IPS-NIHi7 (cell line): ENCODE data around the gene LAMA4.

Experiments used
- DNase-seq: peaks from one replicate; pipeline ENCODE4 v3.0.0; 2012; ENCODE audit warnings: mixed read lengths; ENCODE audit errors: extremely low spot score

LAMA4 gene

DNA sequence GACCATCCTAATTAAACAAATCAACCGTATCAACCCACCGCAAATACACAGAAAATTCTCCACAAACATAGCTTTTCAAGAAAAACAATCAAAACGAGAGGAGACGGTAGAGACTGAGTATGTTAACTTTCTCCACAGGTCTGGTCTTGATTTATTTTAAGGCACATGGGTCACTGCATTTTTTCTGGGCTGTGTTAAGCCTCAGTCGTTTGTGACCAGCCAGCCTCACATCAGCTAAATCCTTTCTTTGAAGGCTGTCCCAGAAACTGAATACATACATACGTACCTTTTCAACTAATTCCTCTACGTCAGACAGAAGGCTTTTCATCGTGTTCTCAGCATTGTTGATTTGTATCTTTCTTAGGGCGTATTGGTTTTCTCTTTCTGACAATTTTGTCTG lies 69.4 kb downstream of the LAMA4 start:
- no peak for DNase-seq

DNA sequence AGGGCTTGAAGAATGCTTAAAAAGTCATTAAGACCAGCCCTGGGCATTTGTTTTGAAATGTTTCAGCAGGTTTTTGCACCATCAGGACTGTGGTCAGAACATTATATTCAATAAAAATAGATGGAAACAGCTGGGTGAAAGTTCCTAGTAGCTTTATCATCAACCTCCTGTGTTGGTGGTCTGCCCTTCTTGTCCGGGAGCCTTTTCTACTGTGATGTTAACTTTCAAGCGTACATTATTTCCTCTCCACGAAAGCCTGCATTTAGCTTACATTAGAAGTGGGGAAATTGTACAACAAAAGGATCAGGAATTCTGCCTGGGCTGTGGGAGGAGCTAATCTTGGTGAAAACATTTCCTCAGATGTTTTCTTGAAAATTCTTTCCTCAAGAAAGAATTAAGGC lies 71.1 kb downstream of the LAMA4 start:
- no peak for DNase-seq

DNA sequence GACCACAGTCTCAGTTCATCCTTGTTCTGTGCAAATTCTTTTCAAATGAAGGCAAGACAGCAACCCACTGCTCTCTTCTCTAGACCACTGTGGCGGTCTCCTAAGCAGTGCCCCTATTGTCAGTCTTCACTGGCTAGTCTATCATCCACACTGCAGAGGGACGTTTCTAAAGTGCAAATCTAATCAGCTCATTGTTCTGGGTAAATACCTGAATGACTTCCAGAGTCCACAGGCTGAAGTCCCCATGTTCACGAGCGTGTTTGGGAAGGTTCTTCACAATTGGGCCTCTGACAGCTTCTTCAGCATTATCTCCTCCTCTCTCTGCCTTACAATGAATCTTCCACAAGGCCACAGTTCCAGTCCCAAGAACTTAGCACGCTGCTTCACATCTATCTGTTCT lies 73.2 kb downstream of the LAMA4 start:
- DNase-seq = no peak

DNA sequence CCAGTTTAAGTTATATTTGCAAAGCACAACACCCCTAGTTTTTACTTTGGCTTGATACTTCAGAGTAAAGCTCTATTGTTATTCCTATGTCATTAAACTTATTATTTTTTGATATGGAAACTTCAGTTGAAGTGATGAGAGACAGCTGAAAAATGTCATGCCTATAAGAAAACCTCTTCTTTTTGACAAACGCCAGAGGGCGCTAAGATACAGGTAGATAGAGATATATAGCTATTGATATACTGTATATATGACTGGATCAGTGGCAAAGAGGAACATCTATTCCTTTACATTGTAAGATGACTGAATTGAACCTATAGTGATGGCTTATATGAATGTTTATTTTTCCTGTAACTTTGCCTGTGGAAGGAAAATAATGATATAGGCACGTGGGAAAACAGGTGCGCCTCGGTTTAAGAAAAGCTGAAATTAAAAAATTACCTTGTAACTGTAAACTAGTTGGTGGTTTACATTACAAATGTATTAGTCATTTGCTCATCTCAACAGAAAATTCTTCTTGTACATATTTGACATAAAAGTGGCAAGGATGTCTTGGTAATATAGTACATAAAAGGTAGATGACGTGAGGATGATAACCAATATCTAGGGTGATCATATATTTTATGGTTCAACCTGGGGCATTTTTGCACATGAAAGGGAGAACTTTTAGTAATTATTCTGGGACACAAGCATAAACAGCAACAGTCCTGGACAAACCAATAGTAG lies 74.1 kb downstream of the LAMA4 start:
- peak; percentile 49 for DNase-seq

DNA sequence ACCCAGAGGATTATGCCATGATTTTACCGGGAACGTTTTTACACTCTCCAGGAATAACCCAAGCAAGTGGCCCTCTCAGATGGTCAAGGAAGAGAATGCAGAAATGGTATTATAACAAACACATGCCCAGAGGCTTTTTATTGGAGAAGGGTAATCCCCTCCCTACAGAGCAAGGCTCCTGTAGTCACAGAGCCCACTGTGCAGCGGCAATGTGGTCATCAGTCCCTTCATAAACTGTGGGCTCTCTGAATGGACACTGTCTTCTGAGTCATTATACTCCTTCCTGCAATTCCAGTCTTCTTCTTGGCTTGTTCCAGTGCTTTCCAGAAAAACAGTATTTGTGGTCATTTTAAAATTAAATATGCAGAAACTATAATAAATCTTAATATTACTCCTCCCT lies 74.7 kb downstream of the LAMA4 start:
- no peak for DNase-seq

DNA sequence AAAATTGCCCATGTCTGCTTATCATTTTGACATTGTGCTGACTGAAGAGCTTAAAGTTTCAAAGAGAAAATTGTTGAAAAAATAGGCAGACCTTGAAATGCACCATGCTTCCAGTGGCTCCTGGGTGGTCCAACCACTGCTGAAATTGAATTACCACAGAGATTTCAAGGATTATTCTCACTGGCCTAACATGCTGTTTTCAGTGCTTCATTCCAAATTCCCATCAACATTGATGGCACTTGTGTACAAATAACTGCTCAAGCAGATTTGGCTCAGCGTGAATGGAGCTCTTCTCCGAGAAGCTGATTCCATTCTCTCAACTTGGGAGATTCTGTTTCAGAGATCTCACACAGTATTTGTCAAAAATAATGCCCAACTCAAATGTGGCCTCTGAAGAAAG lies 75.5 kb downstream of the LAMA4 start:
- no peak for DNase-seq

DNA sequence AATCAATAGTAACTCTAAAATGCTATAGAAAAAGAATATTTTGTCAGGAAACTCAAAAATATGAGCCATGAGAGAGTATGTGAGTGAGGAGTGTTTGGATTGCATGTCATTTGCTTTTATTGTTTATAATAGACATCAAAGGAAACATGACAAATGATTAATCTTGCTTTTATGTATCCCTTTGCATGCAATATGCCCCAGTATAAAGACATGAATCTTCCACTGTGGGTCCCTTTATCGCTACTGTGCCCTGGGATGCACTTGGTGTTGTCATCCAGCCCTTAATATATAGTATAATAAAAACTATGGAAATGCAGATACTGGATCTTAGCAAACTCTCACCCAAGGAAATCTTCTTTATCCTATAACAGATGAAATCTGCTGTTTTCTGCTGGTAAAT lies 77.3 kb downstream of the LAMA4 start:
- DNase-seq = no peak

DNA sequence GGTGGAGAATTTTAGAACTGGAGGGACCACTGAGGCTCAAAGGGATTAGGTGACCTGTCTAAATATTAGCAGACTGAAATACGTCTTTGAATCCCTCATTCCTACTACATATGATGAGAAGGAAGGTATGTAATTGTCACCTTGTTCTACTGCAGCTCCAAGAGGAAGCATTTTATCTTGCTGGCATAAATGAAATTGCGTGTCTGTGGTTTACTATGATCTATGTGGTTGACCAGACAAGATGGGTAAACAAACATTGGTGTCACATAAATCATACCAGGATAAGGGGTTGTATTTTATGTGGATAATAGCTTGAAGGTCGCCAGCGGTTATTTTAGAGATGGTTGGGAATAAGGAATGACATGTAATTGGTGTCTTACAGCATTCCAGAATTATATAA lies 78.2 kb downstream of the LAMA4 start:
- DNase-seq = no peak

DNA sequence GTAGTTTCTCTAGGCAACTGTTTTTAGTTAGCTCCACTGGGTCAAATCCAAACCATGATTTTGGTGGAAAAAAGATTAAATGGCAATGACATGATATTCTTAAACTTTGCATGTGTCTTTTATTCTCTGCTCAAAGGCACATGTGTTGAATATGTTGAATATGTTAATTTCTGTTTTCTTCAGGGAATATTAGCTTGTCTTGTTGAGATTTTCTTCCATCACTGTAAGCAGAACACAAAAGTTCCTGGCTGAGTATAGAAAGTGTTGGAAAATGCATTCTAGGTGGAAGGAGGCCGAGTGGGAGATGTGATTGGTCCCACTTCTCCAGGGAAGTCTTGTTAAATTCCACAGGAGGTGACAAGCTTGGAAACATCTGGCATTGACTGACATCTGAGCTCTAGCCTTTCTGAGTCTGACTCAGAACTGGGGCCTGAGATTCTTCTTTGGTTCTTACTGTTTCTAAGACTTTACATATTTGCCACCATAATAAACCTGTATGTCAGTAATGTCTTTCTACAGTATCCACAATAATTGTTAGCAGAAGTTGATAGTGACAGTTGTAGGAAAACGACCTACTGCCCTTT lies 81.1 kb downstream of the LAMA4 start:
- no peak for DNase-seq

DNA sequence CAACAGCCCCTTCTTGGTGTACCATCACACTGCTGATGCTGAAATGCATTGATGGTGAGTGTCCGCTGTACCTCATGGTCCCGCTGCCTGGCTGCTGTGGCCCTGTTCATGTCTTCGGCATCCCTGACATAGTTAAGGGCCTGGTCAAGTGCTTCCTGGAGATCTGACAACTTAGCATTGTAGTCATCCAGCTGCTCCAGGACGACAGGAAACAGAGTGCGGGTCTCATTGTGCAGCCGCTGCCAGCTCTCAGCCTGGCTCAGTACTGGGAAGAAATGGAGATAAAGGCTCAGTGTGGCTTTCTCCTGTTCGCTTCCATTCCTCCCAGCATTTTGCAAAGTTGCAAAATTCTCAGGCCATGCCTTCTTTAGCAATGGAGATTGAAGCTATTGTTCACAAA lies 81.8 kb downstream of the LAMA4 start:
- no peak for DNase-seq

DNA sequence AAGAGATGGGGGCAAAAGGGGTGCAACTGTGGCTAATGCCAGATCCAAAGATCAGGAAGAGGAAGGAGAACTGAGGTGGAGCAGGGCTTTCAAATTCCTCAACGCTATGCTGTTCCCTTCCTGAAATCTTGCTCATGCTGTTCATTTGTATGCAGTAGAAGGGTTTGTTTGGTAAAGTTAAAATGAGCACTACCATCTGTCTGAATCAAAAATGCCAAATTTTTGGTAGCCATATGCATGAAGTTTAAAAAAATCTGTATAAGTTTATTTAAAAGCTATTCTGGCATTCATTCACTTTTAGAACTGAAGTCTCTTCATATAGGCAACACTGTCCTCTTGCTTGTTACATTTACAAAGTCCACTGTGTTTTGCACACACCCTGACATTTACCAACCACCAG lies 84.8 kb downstream of the LAMA4 start:
- no peak for DNase-seq

DNA sequence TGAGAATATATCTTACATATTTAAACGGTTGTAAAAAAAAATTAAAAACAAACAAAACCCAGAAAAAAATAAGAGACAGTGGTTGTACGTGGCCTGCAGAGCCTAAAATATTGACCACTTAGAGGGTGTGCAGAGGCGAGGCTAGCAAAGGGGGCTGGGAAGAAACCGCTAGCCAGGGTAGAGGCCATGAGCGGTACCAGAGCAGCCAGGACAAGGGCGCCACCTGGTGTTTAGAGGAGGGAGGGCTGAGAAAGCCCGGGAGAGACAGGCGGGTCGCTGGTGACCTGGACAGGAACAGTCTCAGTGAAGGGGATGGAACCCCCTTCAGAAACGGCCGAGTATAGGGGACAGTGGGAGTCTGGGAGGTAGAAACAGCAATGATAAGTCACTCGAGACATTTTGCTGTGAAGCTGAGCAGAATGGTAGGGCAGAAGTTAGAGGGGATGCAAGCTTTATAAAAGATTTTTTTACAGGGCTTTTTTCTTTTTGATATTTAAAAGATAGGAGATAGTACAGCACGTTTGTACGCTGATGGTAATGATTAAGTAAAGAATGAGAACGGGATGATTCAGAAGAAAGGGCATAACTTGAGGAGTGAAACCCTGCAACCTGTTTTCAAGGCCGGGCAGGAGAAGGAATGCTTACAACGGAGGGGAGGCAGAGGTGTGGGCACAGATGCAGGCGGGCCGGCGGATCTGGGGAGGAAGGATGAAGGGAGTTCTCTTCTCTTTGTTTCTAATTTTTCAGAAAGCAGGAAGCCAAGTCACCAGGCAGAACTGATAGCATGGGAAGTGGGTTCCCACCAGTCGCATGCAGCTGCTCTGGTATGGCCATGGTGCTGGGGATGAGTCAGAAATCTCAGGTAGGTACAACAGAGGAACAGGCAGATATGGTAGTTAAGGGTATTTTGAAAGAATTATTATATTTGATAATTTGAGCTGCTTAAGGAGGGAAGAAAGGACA lies 90.8 kb downstream of the LAMA4 start:
- peak; percentile 91 for DNase-seq

DNA sequence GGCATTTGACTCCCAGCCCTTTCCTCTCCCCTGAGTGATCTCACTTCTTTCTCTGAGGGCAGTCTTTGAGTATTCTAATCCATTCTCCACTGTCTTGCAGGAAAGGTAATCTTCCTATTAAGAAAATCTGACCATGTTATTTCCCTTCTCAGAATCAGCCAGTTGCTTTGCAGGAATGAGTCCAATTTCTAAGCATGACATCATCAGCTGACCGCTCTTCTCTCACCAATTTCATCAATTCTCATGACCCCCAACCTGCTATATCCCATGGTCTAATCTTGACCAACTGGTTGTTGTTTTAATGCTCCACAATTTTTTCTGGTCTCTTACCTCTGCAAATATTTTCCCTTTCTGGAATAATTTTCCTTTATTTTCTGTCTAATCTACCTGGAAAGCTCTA lies 93.6 kb downstream of the LAMA4 start:
- no peak for DNase-seq

DNA sequence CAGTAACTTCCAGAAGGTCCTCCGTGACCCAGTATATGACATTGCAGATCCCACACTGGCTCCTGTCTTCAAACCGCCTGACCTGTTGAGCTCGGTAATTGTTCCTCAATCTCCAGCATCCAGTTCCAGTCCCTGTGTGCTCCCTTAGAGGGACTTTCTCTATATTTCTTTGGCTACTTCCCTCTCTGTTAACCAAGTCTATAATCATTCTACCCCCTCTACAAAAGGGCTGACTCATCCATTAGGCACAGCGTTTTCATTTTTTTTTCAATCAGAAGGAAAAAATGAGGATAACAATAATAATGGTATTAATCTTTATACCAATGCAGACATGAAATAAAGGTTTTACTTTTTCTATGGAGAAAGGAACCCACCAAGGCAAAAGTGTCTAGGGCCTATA lies 97.7 kb downstream of the LAMA4 start:
- no peak for DNase-seq

DNA sequence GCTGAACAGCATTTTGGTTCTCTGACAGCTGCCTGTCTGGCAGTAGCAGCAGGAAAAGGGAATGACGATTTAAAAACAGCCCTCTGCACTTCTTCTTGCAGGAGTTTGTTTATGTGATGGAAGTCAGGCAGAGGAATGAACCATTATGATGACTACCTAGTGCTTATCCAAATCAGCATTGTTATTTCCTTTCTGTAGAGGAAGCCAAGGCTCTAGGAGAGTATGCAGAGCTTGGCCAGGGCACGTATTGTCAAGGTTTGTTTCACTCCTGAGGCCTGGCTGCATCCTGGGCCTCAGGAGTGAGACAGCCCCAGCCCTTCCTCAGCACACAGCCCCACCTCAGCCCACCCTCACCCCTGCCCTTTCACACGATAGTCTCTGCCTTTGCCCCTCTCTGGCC lies 98.5 kb downstream of the LAMA4 start:
- no peak for DNase-seq

DNA sequence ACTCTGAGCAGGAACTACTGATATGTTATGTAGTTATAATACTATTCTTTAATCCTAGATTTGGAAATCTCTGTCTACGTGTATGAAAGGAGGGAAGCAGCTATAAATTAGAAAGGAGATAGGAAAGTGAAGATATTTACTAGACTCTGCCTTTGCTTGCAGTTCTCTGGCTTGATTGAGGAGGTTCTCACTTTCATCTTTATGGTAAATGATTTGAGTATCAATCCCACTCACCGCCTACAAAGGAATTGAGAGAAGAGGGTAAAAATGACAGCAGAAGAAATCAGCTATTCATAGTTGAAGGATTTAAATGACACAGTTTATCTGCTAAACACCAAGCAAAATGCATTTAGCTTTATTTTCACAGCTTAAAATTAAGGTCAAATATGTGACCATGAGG lies 99.7 kb downstream of the LAMA4 start:
- no peak for DNase-seq

DNA sequence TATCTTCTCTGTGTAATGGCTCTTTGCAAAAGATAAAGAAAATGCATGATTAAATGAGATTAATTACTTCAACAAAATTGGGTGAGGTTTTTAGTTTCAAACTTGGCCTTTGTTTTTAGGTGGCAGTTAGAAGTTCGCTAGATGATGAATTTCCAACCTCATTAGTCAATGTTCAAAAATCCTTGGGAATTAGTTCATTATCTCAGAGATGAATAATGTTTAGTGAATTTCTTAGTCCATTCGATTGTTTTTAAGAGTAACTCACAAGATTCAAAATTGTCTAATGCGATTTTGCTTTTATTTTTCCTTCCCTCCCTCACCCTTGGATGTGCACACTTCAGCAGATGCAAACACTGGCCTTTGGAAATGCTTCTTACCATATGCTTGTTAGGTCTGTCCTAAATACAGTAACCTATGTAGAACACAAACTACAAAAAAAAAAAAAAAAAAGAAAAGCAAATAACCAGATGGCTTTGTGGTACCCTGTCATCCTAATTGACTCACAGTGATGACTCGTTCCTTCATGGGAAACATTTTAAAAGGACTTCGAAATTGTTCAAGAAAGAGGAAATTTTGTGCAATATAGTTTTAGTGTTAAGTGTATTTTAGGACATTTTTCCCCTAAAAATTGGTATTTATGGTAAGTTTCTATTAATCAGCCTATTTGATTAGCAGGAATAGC lies 100.3 kb downstream of the LAMA4 start:
- no peak for DNase-seq

DNA sequence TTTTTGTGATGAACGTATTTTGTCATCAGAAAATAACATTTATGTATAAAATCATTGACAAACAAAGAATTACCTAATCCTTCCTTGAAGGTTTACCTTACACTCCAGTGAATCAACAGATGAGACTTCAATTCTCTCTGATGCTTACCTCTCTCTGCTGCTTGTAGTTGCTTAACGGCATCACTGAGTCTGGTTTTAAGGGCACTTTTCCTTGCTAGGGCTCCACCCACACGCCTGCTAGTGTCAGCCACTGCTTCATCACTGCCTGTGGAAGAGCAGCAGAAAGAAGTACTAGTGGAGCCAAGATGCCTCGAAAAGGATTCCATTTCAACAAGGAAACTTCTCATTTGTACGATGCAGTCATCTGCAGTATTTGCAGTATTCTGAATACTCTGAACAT lies 104.0 kb downstream of the LAMA4 start:
- DNase-seq = no peak

DNA sequence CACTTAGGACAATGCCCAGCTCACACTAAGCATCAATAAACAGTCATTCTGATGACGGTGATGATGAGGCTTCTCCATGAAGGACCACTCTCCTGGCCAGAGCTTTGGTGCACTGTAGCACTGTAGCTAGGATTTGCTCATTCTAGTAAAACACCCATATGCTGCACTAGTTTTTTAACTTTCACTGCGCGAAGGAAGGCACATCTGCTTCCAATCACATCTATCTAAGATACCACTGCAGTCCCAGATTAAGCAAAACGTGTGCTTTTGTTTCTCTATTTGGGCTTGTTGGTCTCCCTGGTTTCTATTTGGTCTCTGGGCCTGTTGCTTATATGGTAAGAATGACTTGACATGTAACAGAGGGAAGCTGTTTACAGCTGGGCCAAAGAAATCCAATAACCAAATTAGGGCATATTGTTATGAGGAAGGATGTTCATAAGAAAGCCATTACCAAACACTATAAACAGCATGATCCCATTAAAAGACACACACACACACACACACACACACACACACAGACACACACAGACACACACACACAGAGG lies 104.6 kb downstream of the LAMA4 start:
- DNase-seq = no peak

DNA sequence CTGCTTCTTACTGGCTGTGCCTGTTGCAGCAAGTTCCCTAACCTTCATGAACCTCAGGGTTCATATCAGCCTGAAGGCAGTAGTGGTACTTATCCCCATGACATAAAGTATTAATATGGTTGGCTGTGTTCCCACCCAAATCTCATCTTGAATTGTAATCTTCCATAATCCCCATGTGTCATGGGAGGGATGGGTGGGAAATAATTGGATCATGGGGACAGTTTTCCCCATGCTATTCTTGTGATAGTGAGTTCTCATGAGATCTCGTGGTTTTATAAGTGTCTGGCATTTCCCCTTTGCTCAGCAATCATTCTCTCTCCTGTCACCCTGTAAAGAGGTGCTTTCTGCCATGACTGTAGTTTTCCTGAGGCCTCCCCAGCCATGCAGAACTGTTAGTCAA lies 105.1 kb downstream of the LAMA4 start:
- DNase-seq = no peak

DNA sequence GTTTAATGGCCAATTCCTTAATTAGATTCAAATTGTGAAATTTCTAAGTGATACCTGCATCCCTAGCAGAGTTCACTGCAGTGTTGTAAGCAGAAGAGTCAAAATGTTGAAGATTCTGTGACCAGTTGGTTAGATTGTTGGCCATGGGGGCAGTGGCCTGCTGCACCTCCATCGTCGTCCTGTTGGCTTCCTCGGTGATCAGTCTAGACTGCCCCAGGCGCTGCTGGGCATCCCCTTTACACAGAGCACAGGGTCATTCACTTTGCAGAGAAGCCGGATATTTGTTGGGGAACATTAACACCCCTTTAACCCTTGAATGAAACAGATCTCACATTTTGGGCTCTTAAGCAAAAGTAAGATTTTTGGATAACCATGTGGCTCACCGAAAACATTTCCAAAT lies 106.3 kb downstream of the LAMA4 start:
- DNase-seq = no peak

DNA sequence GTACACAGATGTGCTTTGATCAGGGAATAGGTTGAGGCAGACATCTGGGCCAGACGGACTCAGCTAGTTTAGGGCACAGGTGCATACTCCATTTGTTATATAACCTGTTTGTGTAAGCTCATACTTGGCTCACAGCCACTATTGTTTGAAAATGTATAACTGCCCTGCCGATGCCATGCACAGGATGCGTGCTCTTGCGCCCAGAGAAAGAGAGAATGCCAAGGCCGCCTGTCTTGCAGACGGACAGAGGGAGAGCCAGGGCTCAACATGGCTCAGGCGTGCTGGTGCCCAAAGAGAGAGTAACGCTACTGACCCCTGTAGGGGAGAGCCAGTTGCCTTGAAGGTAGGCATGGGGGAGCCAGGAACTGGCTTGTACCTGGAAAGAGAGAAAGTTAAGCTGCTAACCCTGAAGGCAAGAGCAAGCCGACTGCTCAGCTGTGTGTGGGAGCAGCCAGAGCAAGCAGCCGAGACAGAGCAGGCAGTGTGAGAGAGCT lies 109.2 kb downstream of the LAMA4 start:
- peak; percentile 50 for DNase-seq
